ENCODE data around the gene DNAAF8.

GRCh38 chr16:4689091-4689671 is 45.2 kb upstream of the DNAAF8 start:
- TF ChIP-seq POLR2A (IDR thresholded peaks at IDR 0.05) = no peak
- TF ChIP-seq CTCF (IDR thresholded peaks at IDR 0.05) = no peak

All from adrenal gland (tissue), 5 donors.